Stimulated activated naive CD4-positive, alpha-beta T cell (primary cell): ENCODE measurements around the gene JMJD8.
A peak's percentile ranks its signal among the peaks of the same experiment; 100 is the strongest.

Experiments used
- DNase-seq, 6 experiments: peaks; one replicate each; lab custom pipeline; 2025; lab: John Stamatoyannopoulos, UW

Gene JMJD8

DNA sequence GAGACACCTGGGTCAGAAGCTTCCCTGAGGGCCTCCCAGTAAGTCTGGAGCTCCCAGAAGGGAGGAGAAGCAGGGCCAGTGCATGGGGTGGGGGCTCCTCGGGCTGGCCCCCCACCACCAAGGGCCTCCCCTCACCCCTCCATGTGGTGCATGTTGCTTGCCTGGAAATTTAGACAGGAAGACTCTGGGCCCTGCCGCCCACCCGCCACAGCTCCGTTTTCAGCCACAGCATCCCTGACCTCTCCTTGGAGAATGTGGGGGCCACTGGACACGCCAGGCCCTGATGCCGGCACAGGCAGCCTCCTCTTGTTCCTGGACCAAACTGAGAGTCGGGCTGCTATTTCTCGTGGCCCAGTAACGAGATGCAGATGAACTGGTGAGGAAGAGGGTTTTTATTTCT lies 45.3 kb downstream of the JMJD8 start:
- no peak for DNase-seq

DNA sequence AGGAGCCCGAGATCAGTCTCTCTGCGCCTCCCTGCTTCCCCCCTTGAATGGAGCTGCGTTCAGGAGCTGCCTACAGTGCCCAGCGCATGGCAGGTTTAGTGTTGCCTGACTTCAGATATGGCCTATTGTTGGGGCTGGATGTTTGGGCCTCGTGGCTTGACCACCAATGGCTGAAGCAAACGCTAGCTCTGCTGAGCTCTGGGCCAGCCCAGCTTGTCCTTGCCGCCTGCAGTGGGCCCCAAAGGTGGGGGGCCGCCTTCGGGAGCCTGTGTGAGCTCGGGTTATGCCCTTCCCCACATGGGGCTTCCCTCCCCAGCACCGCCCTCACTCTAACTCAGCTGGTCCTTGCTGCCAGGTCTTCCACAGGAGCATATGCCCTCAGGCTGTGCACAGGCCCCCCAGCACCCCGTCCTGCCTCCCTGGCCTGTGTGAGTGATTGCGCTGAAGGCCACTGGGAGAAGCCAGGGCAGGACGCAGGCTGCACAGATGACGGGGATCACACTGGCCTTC lies 46.0 kb downstream of the JMJD8 start:
- DNase-seq: no peak

DNA sequence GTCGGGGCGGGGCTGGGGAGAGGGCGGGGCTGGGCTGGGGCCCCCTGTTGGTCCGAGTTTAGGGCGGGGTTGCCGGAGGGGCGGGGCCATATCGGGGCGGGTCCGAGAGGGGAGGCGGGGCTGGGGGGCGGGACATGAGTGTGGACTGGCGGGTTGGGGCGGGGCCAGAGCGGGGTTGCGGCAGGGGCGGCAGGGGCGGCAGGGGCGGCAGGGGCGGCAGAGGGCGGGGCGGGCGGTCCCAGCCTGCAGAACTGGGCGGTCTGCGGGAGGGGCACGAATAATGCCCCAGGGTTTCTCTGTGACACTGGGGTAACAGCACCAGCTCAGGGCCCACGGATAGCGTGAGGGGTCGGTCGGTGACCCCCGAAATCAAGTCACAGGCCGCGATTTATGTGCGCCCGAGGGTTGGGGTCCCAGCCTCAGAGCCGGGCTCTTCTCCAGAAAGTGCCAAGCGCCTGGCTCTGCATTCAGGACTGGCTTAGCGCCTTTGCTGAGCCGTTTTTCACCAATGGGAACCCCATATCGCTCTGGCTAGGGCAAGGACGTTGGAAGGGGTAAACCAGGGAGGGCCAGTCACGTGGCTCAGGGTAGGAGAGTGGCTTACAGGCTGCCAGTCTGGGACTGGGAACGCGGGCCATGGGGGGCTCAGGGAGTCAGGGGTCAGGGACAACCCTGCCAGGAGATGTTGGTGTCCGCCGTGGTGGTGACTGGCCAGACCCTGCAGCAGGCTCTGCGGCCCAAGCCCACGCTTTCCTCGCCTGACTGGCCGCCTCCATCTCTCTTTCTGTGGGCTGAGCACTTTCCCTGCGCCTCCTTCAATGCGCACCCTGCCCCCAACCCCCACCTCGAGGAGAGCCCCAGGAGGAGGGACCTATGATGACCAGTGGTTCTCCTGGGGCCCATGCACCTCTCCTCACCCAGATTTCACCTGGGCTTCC lies 46.8 kb downstream of the JMJD8 start:
- peak in 2 of 6 experiments; percentile 89 to 93 for DNase-seq

DNA sequence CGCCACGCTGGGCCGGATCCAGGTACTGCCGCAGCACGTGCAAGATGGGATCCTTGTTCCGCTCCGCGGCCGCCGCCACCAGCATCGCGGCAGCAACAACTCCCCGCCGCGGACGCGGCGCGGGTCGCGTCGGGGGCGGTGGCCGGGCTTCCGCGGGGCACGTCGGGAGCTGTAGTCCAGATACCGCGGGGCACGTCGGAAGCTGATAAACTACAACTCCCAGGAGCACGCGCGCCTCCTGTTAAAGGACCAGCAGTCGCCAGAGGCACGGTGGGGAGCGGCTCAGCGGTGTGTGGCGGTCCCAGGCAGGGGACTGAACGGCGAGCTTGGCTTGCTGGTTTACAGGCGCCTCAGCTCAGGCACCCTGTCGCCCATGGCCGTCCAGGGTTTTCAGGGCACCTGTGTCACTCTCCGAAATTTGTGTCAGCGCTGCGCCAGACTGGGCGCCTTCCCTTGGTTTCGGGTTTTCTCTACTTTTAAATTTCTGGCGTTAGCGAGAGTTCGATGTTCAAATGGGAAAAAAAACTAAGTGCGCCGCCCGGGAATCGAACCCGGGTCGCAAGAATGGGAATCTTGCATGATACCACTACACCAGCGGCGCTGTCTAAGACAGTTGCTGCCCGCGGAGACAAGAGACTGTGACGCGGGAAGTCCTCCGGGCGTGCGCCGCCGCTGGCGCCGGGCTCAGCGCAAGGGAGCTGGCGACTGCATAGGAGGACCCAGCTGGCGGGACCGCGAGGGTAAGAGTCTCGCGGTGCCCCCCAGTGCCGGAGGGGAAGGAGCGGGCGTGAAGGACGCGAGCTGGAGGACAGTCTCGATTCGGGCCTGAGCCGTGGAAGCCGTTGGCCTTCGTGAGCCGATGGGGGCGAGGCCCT lies 47.7 kb downstream of the JMJD8 start, which contains the start of gene METTL26:
Gene METTL26, minus strand, starts transcription at position 100 of the 875 bp plus-strand sequence. Its CDS starts 15 bp downstream, at position 85.
- DNase-seq: peak; percentile 86 to 99 (median 94)

DNA sequence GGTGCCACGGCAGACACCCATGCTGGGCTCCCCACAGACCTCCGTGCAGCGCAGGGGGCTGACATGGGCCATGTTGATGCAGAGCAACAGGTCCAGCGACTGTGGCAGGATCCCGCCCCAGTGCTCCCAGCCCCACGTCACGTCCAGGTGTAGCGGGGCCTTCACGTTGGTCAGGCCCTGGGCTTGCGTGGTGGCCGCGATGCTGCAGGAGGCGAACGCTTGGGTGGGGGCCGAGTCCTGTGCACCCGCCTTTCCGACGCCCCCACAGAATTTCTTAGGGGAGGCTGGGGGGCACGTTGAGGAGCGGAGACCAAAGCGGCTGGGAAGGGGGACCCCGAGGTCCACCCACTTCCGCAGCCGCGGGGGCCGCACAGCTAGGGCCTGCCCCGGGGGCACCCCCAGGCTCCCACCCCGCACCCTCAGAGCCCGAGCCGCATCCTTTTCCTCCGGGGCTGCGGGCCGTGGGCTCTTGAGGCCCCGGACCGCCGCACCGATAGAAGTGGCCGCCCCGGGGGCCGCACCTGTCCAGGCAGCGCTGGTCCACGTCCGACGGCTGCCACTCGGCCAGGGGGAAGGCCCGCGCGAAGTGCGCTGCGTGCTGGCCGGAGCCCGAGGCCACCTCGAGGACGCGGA lies 48.4 kb downstream of the JMJD8 start:
- DNase-seq: no peak

DNA sequence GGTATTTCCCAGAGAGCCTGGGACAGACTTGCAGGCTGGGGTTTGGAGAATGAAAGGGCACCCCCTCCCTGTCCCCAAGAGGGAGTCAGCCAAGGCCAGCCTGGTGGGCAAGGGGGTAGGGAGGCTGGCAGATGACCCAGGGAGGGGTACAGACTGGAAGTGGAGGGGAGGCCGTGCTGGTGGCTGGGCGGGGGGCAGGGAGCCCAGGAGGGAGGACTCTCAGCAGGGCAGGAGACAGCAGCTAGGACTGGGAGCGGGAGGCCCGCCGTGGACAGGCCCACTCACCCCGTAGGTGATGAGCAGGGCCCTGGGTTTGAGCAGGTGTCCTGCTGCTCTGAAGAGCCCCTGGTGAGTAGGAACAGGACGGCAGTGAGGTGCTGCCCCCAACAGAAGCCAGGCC lies 49.1 kb downstream of the JMJD8 start:
- no peak for DNase-seq

DNA sequence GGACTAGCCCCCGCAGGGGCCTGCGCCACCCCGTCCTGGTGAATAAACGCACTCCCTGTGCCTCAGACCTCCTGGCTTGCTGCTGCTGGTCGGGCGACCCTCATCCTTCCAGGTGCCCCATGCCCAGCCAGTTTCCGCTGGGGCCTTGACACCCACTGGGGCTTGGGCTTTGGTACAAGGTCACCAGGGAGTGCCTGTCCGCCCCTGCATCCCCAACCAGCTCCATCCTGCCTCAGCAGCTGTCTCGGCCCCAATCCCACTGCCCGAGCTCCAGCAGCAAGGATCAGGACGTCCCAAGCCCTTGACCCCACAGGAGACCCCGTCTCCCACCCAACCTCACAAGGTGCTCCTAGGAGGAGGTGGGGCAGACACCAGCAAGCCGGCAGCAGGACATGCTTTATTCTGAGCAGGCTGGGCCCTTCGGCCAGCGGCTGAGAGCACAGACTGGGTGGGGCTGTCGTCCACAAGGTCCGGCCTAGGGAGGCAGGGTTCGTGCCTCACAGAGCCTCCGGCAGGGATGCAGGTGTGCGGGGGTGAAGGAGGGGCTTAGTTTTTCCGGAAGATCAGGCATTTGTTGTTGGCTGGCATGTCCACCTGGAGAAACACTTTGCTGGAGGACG lies 50.0 kb downstream of the JMJD8 start:
- no peak for DNase-seq

DNA sequence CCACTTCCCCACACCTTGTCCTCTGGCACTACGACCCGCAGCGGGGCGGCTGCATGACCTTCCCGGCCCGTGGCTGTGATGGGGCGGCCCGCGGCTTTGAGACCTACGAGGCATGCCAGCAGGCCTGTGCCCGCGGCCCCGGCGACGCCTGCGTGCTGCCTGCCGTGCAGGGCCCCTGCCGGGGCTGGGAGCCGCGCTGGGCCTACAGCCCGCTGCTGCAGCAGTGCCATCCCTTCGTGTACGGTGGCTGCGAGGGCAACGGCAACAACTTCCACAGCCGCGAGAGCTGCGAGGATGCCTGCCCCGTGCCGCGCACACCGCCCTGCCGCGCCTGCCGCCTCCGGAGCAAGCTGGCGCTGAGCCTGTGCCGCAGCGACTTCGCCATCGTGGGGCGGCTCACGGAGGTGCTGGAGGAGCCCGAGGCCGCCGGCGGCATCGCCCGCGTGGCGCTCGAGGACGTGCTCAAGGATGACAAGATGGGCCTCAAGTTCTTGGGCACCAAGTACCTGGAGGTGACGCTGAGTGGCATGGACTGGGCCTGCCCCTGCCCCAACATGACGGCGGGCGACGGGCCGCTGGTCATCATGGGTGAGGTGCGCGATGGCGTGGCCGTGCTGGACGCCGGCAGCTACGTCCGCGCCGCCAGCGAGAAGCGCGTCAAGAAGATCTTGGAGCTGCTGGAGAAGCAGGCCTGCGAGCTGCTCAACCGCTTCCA lies 50.6 kb downstream of the JMJD8 start:
- no peak for DNase-seq

DNA sequence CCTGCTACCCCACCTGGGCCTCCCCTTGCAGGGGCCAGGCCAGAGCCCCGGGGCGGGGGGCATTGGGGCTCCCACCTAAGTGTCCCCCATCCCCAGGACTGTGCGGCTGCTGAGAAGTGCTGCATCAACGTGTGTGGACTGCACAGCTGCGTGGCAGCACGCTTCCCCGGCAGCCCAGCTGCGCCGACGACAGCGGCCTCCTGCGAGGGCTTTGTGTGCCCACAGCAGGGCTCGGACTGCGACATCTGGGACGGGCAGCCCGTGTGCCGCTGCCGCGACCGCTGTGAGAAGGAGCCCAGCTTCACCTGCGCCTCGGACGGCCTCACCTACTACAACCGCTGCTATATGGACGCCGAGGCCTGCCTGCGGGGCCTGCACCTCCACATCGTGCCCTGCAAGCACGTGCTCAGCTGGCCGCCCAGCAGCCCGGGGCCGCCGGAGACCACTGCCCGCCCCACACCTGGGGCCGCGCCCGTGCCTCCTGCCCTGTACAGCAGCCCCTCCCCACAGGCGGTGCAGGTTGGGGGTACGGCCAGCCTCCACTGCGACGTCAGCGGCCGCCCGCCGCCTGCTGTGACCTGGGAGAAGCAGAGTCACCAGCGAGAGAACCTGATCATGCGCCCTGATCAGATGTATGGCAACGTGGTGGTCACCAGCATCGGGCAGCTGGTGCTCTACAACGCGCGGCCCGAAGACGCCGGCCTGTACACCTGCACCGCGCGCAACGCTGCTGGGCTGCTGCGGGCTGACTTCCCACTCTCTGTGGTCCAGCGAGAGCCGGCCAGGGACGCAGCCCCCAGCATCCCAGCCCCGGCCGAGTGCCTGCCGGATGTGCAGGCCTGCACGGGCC lies 51.4 kb downstream of the JMJD8 start:
- DNase-seq: no peak

DNA sequence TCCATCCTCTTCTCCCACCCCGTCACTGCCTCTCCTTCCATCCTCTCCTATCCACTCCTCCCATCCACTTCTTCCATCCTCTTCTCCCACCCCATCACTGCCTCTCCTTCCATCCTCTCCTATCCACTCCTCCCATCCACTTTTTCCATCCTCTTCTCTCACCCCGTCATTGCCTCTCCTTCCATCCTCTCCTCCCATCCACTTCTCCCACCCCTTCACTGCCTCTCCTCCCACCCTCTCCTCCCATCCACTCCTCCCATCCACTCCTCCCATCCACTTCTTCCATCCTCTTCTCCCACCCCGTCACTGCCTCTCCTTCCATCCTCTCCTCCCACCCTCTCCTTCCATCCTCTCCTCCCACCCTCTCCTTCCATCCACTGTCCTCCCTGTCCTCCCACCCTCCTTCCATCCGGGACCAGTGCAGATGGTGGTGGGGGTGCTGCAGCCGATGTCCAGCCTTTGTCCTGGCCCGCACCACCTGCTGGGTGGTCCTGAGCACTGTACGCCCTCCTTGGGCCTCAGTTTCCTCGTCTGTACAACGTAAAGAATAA lies 52.3 kb downstream of the JMJD8 start:
- no peak for DNase-seq
